Measurements from ENCODE around the gene ZNF202. TPM values are rescaled to one million over a fixed set of nuclear protein-coding genes. Genes with fewer than 3 reads are reported as not detected.

Gene ZNF202
- total RNA-seq, 4 donors from 2014 or later, result 6.8 to 9.2 (median 8.3) TPM

DNA sequence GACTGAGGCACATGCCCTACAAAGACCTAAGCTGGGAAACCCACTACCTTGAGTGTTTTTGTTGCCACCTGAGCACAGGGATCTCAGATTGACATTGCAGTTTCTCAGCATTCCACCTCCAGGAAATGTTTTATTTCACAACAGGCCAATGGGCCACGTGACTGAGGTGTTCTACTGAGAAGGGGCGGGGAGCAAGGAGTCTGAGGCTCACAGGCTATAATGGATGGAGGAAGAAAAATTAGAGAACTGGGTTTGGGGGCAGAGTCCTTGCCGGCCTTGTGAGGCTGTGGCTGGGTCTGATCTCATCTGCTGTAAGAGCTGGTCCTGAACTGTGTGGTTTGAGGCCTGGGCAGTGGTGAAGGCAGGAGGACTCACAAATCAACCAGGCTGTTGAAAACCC, 40.7 kb downstream of the ZNF202 start:
- TF ChIP-seq EP300 (IDR thresholded peaks at IDR 0.05) (no peak), POLR2A (IDR thresholded peaks at IDR 0.05) (no peak), POLR2AphosphoS5 (IDR thresholded peaks at IDR 0.05) (no peak), CTCF (IDR thresholded peaks at IDR 0.05) (no peak)
- Histone ChIP-seq H3K27ac (no peak overlapping the region), H3K4me3 (no peak overlapping the region), H3K36me3 (no peaks in the 10 kb centered on the region), H3K27me3 (peaks cover 9% of the 10 kb centered on the region), H3K9me3 (no peaks in the 10 kb centered on the region), H3K4me1 (no peaks in the 10 kb centered on the region)
- WGBS, result 75% methylated on average over 3 of the region's 3 CpGs
- DNase-seq (ENCODE audit: low spot score in 2 of 2), result no peak

DNA sequence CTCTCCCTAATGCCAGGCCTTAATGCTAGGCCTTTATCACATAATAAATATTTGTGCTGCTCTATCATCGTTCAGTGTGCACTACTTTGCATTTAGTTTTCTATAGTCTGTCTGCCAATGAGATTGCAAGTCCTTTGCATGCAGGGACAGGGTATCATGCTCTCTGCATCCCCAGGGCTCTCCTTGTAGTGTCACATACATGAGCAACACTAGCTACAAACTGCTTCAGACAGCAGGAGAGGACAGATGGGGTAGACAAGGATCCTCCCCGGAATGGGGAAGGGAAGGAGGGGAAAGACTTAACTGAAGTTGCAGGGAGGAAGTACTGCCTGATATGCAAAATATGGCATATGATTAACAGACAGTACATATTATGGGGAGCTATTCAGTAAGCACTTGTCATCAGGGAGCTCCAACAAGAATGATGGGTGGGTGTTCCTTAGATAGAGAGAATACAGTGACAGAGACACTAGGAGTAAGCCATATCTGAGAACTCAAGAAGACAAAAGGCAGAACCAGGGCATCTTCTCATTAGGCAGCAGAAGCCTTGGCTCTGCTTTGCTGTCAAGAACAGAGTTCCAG, 42.8 kb downstream of the ZNF202 start:
- DNase-seq (ENCODE audit: low spot score in 2 of 2), result no peak
- no peaks in the 10 kb centered on the region for H3K36me3 ChIP-seq
- no peaks in the 10 kb centered on the region for H3K9me3 ChIP-seq
- no peak overlapping the region for H3K4me3 ChIP-seq
- H3K4me1 ChIP-seq, result no peaks in the 10 kb centered on the region
- H3K27me3 ChIP-seq, result peaks cover 9% of the 10 kb centered on the region
- H3K27ac ChIP-seq, result no peak overlapping the region
- no peak for TF ChIP-seq CTCF (IDR thresholded peaks at IDR 0.05)
- TF ChIP-seq EP300 (IDR thresholded peaks at IDR 0.05), result no peak
- TF ChIP-seq POLR2AphosphoS5 (IDR thresholded peaks at IDR 0.05), result no peak
- TF ChIP-seq POLR2A (IDR thresholded peaks at IDR 0.05), result no peak
- 69% methylated on average over 2 of the region's 2 CpGs for WGBS

DNA sequence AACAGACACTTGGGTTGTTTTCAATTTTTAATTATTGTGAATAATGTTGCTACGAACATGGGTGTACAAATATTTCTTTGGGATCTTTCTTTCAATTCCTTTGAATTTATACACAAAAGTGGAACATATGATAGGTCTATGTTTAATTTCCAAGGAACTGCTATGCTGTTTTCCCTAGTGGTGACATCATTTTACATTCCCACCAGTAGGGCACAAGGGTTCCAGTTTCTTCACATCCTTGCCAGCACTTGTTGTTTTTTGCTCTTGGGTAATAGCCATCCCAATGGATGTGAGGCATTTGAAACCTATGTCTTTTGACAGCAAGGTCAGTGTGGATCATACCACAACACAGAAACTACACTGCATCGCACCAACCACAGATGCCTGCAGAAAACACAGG, 45.3 kb downstream of the ZNF202 start:
- Histone ChIP-seq H3K27ac (no peak overlapping the region), H3K36me3 (no peaks in the 10 kb centered on the region), H3K27me3 (peaks cover 10% of the 10 kb centered on the region), H3K4me3 (no peak overlapping the region), H3K9me3 (no peaks in the 10 kb centered on the region), H3K4me1 (no peaks in the 10 kb centered on the region)
- no peak for DNase-seq (ENCODE audit: low spot score in 2 of 2)
- 39% methylated on average over 2 of the region's 2 CpGs for WGBS
- TF ChIP-seq POLR2A (IDR thresholded peaks at IDR 0.05) (no peak), EP300 (IDR thresholded peaks at IDR 0.05) (no peak), POLR2AphosphoS5 (IDR thresholded peaks at IDR 0.05) (no peak), CTCF (IDR thresholded peaks at IDR 0.05) (no peak)

GRCh38 chr11:123695231-123695630, 46.2 kb downstream of the ZNF202 start:
- Histone ChIP-seq H3K36me3 (no peaks in the 10 kb centered on the region), H3K9me3 (no peaks in the 10 kb centered on the region), H3K27ac (no peak overlapping the region), H3K27me3 (peaks cover 10% of the 10 kb centered on the region), H3K4me3 (no peak overlapping the region), H3K4me1 (no peaks in the 10 kb centered on the region)
- 89% methylated on average over 9 of the region's 9 CpGs for WGBS
- no peak for DNase-seq (ENCODE audit: low spot score in 2 of 2)
- no peak for TF ChIP-seq POLR2AphosphoS5 (IDR thresholded peaks at IDR 0.05)
- no peak for TF ChIP-seq CTCF (IDR thresholded peaks at IDR 0.05)
- TF ChIP-seq EP300 (IDR thresholded peaks at IDR 0.05), result no peak
- TF ChIP-seq POLR2A (IDR thresholded peaks at IDR 0.05), result no peak

DNA sequence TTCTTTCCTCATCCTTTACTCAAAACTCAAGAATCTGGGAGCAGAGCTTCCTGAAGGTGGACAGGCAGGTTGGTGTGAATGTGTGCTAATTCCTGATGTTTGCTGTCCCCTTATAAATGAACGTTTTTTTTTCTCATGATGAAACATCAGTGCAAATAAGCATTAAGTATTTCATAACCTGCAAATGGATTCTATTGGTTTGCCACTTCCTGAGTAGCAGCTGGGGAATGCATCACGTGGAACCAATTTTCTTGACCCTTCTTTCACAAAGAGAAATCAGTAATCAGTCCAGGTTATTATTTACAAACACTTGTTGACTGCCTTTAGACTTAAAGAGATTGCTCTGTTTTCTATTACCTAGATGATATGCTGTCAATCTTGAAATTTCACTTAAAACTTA, 46.9 kb downstream of the ZNF202 start:
- WGBS, result 52% methylated on average over 2 of the region's 2 CpGs
- DNase-seq (ENCODE audit: low spot score in 2 of 2), result no peak
- H3K27me3 ChIP-seq, result peaks cover 10% of the 10 kb centered on the region
- H3K9me3 ChIP-seq, result no peaks in the 10 kb centered on the region
- H3K36me3 ChIP-seq, result no peaks in the 10 kb centered on the region
- no peak overlapping the region for H3K27ac ChIP-seq
- no peak overlapping the region for H3K4me3 ChIP-seq
- no peaks in the 10 kb centered on the region for H3K4me1 ChIP-seq
- TF ChIP-seq POLR2A (IDR thresholded peaks at IDR 0.05) (no peak), CTCF (IDR thresholded peaks at IDR 0.05) (no peak), EP300 (IDR thresholded peaks at IDR 0.05) (no peak), POLR2AphosphoS5 (IDR thresholded peaks at IDR 0.05) (no peak)
